Measurements from ENCODE around the gene PIGT. TPM values are rescaled to one million over a fixed set of nuclear protein-coding genes. Genes with fewer than 3 reads are reported as not detected.

The PIGT gene
- total RNA-seq, 1 donor from 2014 or later: 23.8 TPM

GRCh38 chr20:45402946-45403345, 13.0 kb upstream of the PIGT start:
- DNase-seq: no peak

GRCh38 chr20:45404438-45404837, 11.5 kb upstream of the PIGT start:
- no peak for DNase-seq

DNA sequence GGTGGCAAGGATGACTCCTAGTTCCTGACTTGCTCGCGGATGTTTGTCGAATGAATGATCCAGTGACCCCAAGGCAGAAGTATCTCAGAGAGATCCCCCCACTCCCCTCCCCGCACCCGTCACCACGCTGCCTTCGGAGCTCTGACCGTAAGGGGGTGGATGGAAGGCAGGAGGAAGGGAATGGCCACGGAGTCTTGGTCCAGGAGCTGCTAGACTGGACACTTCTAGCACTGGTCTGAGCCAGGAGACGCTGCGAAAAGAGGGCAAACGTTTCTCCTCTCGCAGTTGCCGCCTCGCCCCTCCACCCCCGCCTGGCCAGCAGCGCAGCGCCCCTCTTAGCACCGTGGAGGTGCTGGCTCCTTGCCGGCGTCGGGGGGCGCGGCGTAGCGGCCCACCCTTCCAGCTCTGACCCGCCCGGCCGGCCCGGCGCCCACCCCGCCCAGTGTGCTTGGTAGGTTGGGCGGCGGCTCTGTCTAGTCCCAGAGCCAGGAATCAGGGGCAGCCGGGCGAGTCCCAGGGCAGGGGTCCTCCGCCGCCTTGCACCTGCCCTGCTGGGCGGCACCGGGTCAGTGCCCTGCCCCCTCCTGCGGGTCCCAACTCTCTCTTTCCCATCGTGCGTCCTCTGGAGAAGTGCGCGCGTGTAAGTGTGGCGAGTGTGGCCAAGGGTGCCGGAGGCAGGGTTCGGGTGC, 10.2 kb upstream of the PIGT start:
- DNase-seq: no peak

DNA sequence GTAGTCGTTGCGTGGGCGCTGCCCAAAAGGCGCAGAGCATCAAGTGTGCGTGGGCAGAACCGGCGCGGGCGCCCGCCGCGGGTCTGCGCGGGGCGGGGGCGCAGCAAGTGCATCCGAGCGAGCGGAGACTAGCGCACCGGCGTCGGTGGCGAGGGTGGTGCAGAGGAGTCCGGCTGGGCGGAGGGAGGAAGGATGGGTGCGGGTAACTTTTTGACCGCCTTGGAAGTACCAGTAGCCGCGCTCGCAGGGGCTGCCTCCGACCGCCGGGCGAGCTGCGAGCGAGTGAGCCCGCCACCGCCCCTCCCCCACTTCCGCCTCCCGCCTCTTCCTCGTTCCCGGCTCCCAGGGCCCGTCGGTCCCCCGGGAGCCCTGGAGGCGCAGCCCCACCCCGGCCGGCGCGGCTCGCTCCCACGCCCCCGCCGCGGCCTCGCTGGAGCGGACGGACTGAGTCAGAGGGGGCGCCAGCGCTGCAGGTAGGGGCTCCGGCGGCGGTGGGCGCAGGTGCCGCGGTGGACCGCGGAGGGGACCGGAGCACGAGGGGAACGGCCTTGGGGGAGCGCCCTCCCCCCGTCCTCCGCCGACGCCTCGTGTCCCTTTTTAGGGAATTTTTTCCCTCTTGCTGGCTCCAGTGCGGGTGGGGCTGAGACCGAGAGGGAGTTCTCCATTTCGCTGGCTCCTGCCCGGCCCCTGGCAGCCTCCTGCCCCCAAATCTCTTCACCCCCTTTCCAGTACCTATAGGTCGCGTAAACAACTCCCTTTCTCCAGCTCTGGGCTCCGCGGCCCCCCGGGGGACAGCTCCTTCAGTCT, 9.5 kb upstream of the PIGT start:
- DNase-seq: peak; percentile 28

GRCh38 chr20:45407067-45407745, 8.7 kb upstream of the PIGT start:
- DNase-seq: peak; percentile 25

- no peak for DNase-seq
Observed at GRCh38 chr20:45407783-45408645, 7.9 kb upstream of the PIGT start, which contains the start of gene DBNDD2. Gene DBNDD2 (plus strand): TSS chr20:45408289. CDS start chr20:45408468, 179 bp downstream.

DNA sequence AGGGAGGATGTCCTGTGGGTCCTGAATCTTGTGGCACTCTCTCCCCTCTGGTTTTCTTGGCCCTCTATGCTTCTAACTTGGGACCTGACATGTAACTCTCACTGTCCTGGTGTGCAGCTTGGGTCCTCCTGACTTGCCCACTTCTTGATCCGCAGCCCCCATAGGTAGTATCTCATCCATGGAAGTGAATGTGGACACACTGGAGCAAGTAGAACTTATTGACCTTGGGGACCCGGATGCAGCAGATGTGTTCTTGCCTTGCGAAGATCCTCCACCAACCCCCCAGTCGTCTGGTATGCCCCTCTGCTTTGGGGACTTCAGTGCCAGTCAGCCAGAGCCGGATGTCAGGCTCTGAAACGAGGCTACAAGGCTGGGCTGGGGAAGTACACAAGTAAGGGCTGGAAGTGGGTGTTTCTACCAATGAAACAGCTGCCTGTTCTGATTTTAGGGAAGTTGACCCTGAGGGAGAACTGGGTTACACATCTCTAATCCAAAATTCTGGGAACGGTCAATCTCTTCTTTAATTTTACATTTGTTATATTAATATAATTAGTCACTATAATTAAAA, 7.2 kb upstream of the PIGT start:
- DNase-seq: no peak

DNA sequence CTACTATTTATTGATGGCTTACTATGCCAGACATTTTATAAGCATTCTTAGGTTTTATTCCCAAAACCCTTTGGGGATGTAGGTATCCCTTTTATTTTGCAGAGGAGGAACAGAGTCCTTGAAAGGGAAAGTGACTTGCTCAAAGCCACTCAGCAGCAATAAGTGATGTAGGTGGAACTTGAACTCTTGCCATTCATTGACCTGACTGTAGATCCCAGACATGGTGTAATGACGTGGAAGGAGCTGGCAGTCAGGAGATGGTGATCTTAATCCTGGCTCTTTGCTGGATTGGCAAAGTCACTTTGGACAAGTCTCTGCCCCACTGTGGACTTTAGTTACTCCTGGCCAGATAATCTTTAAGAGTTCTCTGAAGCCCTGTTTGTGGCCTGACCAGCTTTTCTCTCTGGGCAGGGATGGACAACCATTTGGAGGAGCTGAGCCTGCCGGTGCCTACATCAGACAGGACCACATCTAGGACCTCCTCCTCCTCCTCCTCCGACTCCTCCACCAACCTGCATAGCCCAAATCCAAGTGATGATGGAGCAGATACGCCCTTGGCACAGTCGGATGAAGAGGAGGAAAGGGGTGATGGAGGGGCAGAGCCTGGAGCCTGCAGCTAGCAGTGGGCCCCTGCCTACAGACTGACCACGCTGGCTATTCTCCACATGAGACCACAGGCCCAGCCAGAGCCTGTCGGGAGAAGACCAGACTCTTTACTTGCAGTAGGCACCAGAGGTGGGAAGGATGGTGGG, 6.2 kb upstream of the PIGT start:
- DNase-seq: no peak

DNA sequence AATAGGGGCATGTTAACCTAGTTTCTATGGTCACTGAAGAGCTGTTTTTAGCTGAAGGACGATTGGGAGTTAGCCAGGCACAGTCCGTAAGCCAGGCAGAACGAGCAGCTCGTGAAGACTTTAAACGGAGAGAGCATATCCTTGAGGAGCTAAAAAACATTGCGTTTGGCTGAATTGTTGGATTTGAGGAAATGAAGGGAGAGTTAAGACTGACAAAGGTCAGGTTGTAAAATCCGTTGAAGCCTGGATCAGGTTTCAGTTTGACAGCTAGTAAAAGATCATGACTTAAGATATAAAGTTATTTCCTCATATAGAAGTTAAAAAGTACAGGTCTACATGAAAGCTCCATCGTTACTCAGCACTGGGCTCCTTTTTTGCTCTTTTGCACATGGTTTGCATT, 5.1 kb upstream of the PIGT start:
- no peak for DNase-seq

DNA sequence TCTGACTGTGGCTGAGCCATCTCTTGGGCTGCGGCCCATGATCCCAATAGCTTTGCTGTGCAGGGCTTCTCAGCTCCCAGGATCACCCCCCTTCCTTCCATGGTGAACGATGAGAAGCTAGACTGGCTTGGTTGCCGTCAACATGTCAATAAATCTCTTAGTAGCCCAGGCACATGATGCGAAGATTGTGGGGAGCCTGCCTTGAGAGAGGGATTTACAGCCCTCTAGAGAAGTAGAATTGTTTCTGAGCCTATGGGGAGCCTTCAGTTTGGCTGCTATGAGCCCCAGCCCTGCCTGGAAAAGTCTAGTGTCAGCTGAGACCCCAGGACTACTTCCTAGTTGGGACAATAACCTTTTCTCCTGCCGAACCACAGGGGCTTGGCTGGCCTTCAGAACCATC, 3.3 kb upstream of the PIGT start:
- DNase-seq: no peak

DNA sequence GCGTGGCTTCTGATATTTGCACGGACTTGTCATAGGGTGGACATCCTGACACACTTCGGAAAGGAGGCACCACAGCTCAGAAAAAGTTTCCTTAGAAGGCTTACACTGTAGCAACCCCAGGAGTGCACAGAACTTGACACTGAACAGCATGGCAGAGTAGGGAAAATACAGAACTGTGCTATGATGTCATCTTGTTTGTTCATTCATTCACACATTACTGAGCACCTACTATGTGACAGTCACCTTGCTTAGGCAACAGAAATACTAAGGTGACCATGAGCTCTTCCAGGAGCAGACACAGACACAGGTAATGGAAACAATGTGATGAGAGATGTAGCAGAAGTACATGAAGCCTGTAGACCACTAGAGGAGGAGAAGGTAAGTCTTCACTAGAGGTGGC, 2.5 kb upstream of the PIGT start:
- DNase-seq: no peak

- DNase-seq: peak; percentile 16
Observed at GRCh38 chr20:45416917-45417316, 976 bp downstream of the PIGT start.

- peak; percentile 98 for DNase-seq
Observed at GRCh38 chr20:45419188-45420091, 3.5 kb downstream of the PIGT start.

- DNase-seq: no peak
Observed at GRCh38 chr20:45420125-45420524, 4.2 kb downstream of the PIGT start.

GRCh38 chr20:45423700-45424099, 7.8 kb downstream of the PIGT start:
- no peak for DNase-seq

DNA sequence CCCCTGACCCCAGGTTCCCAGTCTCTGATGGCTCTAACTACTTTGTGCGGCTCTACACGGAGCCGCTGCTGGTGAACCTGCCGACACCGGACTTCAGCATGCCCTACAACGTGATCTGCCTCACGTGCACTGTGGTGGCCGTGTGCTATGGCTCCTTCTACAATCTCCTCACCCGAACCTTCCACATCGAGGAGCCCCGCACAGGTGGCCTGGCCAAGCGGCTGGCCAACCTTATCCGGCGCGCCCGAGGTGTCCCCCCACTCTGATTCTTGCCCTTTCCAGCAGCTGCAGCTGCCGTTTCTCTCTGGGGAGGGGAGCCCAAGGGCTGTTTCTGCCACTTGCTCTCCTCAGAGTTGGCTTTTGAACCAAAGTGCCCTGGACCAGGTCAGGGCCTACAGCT, 9.6 kb downstream of the PIGT start:
- no peak for DNase-seq

- DNase-seq: no peak
Observed at GRCh38 chr20:45426320-45427016, 10.5 kb downstream of the PIGT start.

- no peak for DNase-seq
Observed at GRCh38 chr20:45427236-45428149, 11.6 kb downstream of the PIGT start.

DNA sequence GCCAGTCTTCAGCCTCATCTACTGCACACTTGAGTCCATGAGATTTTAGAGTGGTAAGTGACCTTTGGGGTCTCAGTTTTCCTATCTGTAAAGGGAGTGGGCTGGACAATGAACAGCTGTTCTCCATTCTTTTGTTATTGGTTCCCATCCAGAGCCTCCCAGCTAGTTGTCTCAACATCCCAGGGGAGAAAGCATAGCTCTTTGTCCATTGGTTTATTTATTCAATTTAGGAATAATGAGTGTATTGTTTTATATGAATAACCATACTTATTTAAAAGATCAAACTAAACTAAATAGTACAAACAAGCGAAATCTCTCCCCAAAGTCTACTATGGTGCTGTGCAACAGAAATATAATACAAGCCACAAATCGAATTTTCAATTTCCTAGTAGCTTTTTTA, 13.7 kb downstream of the PIGT start:
- no peak for DNase-seq

Data from dermis blood vessel endothelial cell (primary cell).